ENCODE measurements around the gene SNCAIP.

SNCAIP gene

DNA sequence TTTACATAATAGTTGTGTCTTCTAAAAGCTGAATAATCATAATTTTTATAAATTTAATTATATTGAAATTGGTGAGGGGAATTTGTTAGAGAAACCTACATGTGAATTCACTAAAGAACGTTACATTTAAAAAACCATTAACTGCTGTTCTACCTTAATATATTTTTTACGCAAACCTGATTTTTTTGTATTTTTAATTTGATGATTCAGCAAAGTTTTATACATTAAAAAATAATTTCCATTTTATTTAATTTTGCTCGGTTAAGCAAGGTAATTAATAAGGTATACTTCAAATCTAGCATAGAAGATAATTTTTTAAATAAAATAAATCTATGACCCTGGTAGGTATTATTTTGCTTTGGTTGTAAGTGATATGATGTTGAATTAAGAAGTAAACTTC is 114.3 kb downstream of the SNCAIP start:
- no peak for DNase-seq (ENCODE audit: extremely low read depth, low read depth)
- TF ChIP-seq, protein P1, sequence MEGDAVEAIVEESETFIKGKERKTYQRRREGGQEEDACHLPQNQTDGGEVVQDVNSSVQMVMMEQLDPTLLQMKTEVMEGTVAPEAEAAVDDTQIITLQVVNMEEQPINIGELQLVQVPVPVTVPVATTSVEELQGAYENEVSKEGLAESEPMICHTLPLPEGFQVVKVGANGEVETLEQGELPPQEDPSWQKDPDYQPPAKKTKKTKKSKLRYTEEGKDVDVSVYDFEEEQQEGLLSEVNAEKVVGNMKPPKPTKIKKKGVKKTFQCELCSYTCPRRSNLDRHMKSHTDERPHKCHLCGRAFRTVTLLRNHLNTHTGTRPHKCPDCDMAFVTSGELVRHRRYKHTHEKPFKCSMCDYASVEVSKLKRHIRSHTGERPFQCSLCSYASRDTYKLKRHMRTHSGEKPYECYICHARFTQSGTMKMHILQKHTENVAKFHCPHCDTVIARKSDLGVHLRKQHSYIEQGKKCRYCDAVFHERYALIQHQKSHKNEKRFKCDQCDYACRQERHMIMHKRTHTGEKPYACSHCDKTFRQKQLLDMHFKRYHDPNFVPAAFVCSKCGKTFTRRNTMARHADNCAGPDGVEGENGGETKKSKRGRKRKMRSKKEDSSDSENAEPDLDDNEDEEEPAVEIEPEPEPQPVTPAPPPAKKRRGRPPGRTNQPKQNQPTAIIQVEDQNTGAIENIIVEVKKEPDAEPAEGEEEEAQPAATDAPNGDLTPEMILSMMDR (IDR thresholded peaks at IDR 0.05; ENCODE audit: low read depth, low read length) = no peak

DNA sequence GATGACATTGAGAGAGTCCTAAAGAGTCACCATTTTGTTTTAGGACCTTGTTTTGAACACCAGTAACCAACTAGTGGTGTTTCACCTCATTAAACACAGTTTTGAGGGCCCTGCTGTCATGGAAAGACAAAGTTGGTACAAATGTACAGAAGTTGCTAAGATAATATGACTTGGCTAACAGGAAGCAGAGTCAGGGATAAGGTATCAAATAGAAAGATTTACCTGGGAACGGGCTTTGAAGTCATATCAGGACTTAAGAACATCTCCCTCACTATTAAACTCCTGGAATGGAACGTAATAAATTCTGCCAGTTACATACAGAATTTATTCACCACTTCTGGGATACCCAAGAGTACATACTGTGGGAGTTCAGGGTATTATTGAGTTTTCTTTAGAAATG is 115.6 kb downstream of the SNCAIP start:
- TF ChIP-seq, protein P1 (IDR thresholded peaks at IDR 0.05; ENCODE audit: low read depth, low read length) = no peak
- DNase-seq (ENCODE audit: extremely low read depth, low read depth) = no peak

DNA sequence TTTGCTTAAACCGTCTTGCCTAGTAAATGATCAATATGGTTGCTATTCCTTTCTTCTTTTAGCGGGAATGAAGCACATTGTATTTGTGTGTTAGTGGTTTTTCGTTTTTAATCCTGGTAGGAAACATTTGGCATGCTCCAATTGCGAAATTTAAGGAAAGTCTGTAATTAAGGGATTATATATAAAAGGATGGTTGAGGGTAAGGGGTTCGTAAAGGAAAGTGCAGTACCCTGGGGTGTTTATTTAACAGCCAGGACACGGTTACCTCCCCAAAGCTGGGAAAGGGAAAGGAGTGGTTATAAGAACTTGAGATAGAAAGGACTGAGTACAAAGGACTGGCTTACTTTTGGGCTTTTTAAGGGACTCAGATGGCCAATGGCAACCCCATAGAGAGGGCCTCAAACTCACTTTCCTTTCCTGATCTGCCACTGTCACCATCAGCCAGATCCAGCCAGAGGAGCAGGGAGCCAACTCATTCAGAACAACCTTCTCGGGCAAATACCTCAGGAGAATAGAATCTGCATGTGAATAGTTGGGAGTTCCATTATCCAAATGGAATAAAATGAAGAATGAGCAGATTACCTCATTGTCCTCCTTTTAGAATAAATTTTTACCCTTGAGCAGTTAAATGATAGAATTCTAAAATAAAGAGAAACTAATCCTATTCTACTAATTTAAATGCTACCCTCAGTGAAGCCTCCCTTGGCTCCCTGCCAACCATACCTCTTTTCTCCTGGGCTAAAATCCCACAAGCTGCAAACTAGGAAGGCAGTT is 117.7 kb downstream of the SNCAIP start:
- TF ChIP-seq, protein P1 (IDR thresholded peaks at IDR 0.05; ENCODE audit: low read depth, low read length) = no peak
- no peak for DNase-seq (ENCODE audit: extremely low read depth, low read depth)

- DNase-seq (ENCODE audit: extremely low read depth, low read depth) = no peak
Measured at GRCh38 chr5:122430319-122430586, 118.2 kb downstream of the SNCAIP start.

DNA sequence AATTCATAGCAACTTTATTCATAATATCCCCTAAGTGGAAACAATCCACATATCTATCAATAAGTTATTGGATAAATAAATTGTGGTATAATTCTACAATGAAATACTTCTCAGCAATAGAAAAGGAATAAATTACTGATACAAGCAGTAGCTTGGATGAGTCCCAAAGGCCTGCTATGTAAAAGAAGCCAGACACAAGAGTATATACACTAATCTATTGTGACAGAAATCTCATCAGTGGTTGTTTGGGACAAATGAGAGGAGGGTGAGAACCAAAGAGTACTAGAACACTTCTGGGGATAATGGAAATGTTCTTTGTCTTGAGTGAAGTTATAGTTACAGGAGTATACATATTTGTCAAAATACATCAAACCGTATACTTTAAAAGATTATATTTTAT is 119.3 kb downstream of the SNCAIP start:
- no peak for DNase-seq (ENCODE audit: extremely low read depth, low read depth)
- TF ChIP-seq, protein P1 (IDR thresholded peaks at IDR 0.05; ENCODE audit: low read depth, low read length) = no peak

More at GRCh38 chr5:122430319-122430586, 118.2 kb downstream of the SNCAIP start:
- TF ChIP-seq, protein P1 (IDR thresholded peaks at IDR 0.05; ENCODE audit: low read depth, low read length) = no peak

- TF ChIP-seq, protein P1 (IDR thresholded peaks at IDR 0.05; ENCODE audit: low read depth, low read length) = no peak
- DNase-seq (ENCODE audit: extremely low read depth, low read depth) = no peak
Measured at GRCh38 chr5:122434205-122434970, 122.4 kb downstream of the SNCAIP start.

- TF ChIP-seq, protein P1 (IDR thresholded peaks at IDR 0.05; ENCODE audit: low read depth, low read length) = no peak
- DNase-seq (ENCODE audit: extremely low read depth, low read depth) = no peak
Measured at GRCh38 chr5:122435234-122435633, 123.2 kb downstream of the SNCAIP start.

All from AG09319 (cell line).